ENCODE data around the gene SPDYC.

DNA sequence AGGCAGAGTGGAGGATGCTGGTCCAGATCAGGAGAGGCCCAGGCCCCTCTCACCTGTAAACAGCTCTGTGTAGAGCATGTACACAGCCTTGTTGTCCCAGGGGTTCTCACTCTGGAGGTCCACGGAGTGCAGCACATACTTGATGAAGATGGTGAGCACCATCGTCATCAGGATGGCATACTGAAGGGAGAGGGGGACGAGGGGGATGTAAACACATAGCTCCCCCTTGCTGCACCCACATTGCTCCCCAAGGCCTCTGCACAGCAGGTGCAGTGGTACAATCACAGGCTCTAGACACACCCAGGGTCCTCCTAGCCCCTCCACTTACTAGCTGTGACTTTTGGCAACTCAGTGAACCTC lies 38.6 kb upstream of the SPDYC start:
- TF ChIP-seq, protein P1, sequence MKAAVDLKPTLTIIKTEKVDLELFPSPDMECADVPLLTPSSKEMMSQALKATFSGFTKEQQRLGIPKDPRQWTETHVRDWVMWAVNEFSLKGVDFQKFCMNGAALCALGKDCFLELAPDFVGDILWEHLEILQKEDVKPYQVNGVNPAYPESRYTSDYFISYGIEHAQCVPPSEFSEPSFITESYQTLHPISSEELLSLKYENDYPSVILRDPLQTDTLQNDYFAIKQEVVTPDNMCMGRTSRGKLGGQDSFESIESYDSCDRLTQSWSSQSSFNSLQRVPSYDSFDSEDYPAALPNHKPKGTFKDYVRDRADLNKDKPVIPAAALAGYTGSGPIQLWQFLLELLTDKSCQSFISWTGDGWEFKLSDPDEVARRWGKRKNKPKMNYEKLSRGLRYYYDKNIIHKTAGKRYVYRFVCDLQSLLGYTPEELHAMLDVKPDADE (IDR thresholded peaks at IDR 0.05): no peak
- TF ChIP-seq, protein P2, sequence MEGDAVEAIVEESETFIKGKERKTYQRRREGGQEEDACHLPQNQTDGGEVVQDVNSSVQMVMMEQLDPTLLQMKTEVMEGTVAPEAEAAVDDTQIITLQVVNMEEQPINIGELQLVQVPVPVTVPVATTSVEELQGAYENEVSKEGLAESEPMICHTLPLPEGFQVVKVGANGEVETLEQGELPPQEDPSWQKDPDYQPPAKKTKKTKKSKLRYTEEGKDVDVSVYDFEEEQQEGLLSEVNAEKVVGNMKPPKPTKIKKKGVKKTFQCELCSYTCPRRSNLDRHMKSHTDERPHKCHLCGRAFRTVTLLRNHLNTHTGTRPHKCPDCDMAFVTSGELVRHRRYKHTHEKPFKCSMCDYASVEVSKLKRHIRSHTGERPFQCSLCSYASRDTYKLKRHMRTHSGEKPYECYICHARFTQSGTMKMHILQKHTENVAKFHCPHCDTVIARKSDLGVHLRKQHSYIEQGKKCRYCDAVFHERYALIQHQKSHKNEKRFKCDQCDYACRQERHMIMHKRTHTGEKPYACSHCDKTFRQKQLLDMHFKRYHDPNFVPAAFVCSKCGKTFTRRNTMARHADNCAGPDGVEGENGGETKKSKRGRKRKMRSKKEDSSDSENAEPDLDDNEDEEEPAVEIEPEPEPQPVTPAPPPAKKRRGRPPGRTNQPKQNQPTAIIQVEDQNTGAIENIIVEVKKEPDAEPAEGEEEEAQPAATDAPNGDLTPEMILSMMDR (conservative IDR thresholded peaks at IDR 0.05; ENCODE audit: low read depth in 2 of 2): no peak
- TF ChIP-seq JUNB (IDR thresholded peaks at IDR 0.05; ENCODE audit: unreplicated experiment): no peak
- no peak for TF ChIP-seq EZH2 (IDR thresholded peaks at IDR 0.05; ENCODE audit: low read depth, unreplicated experiment)
- TF ChIP-seq NANOG (IDR thresholded peaks at IDR 0.05; ENCODE audit: borderline replicate concordance): no peak
